ENCODE results near the gene LCE2D.

DNA sequence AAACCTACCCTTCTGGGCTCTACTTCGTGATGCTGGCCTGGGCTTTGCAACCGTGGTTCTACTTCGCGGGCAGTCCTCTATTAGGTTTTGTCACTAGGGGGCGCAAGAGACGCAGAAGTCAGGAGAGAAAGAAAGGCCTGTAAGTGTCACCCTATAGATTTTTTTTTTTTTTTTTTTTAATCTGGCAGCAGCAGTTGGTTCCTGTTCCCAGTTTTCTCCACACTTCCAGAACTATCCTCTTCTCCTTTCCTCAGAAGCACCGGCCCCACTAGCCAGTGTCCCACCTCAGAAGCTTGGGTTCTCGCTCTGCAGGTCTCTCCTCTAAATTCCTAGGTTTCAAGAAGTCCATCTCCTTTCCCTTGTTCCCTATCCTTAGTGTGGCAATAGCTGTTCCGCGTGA, 9.1 kb upstream of the LCE2D start:
- TF ChIP-seq, protein P1, sequence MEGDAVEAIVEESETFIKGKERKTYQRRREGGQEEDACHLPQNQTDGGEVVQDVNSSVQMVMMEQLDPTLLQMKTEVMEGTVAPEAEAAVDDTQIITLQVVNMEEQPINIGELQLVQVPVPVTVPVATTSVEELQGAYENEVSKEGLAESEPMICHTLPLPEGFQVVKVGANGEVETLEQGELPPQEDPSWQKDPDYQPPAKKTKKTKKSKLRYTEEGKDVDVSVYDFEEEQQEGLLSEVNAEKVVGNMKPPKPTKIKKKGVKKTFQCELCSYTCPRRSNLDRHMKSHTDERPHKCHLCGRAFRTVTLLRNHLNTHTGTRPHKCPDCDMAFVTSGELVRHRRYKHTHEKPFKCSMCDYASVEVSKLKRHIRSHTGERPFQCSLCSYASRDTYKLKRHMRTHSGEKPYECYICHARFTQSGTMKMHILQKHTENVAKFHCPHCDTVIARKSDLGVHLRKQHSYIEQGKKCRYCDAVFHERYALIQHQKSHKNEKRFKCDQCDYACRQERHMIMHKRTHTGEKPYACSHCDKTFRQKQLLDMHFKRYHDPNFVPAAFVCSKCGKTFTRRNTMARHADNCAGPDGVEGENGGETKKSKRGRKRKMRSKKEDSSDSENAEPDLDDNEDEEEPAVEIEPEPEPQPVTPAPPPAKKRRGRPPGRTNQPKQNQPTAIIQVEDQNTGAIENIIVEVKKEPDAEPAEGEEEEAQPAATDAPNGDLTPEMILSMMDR (conservative IDR thresholded peaks at IDR 0.05; ENCODE audit: low read length), result peak; percentile 92
- no peak for TF ChIP-seq EZH2phosphoT487 (IDR thresholded peaks at IDR 0.05; ENCODE audit: borderline replicate concordance, low read depth, low read length)

Data from OCI-LY7 (cell line).